Right cardiac atrium (tissue), 5 donors: Measurements from ENCODE around the gene RBP3. TPM values are rescaled to one million over a fixed set of nuclear protein-coding genes. Genes with fewer than 3 reads are reported as not detected.
"Not testable (repeated sequence)": the region's sequence is repeated elsewhere in the genome, so short reads cannot be mapped to it uniquely, and the experiment has no call there.

Source experiments
- ATAC-seq, 2 donors: fragments of 200-7000 bp; cut with Tn5 transposase; one replicate each; pipeline versions ENCODE4 v1.8.0 to v1.9.1; 2020; ENCODE audit warnings: moderate library complexity in 2 of 2, mild to moderate bottlenecking in 1 of 2
- DNase-seq, 3 donors: peaks; one replicate each; pipeline ENCODE4 v3.0.0-alpha.2; 2020
- H3K27ac ChIP-seq: one replicate; pipeline ENCODE4 v1.5.1; 2013; ENCODE audit warnings: mild to moderate bottlenecking, low read length, control low read depth, moderate library complexity
- H3K27me3 ChIP-seq: one replicate; pipeline ENCODE4 v1.6.1; 2013; ENCODE audit not compliant: control insufficient read depth, insufficient read depth
- H3K4me1 ChIP-seq: one replicate; pipeline ENCODE4 v1.6.1; 2013; ENCODE audit warnings: low read length; ENCODE audit not compliant: control insufficient read depth, insufficient read depth
- H3K4me3 ChIP-seq: one replicate; pipeline ENCODE4 v1.5.1; 2013; ENCODE audit warnings: low read length, control low read depth
- H3K9me3 ChIP-seq: one replicate; pipeline ENCODE4 v1.6.1; 2013; ENCODE audit warnings: low read length; ENCODE audit not compliant: control insufficient read depth
- WGBS: extraction: QIAGEN DNeasy Blood & Tissue Kit; methylation state at CpG from one replicate; pipeline ENCODE4 v1.1.7; 2013; 5-methylcytosine and 5-hydroxymethylcytosine counted together
- intact Hi-C, 4 donors: fragments of 100-400 bp; cut with DNase I; formaldehyde crosslinking; loops; one replicate each; pipeline versions ENCODE4 v1.11.0 to v1.14.0; 2022 to 2023
- polyA plus RNA-seq: library from polyadenylated mRNA; stranded (reverse); fragments of 200-250 nt; gene quantifications from one replicate; pipeline ENCODE4 v1.2.3, GENCODE V29; 2013
- total RNA-seq, 4 donors: library from RNA; stranded (reverse); fragmentation: NEBNext Ultra II Directional; extraction: Animal tissue kit (Norgen Biotek cat#: 25700); gene quantifications; one replicate each; pipeline ENCODE4 v1.2.1, GENCODE V29; 2021
- donor health status: healthy with polysubstance abuse.
- donor health status: DM: no; HTN: yes; CAD: no.
- donor health status: DM: no; HTN: no; CAD: no.
- donor health status: DM: no; HTN: yes; CAD: no; lungs with severe emphysema.
- donor health status: DM: yes; HTN: yes; CAD: no.

Gene RBP3
- total and polyA plus RNA-seq, 5 donors = not detected

DNA sequence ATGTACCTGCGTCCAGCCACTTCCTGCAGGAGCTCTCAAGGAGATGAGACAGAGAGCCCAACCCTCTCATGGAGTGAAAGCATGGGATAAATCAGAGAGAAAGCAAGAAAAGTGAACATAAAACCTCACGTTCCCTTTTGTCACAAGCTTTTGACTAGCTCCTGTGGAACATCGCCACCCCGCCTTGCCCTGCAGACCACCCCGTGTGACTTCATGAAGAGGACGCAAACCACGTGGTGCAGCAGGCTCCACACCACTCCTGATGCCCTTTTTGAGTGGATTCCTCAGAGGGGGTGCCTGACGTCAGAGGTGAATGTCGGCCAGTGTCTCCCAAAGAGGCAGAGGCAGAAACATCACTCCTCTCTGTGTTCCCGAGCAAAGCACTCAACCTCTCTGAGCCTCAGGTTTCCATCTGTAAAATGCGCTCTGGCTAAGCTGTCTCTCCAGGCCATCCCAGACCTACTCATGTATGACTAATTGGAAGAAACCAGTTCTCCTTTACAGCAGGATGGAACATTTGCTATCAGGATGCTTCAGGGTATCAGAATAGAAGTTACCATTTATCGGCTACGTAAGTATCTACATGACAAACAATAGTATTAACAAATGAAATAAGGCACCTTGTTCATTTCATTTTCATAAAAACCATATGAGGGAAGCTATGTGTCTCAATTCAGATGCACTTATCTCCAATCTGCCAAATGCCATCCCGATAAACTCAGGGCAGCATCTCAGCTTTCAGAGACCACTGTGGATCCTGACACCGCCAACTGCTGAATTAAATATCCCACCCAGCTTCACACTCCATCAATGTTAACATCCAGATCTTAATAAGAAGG, 30.7 kb downstream of the RBP3 start:
- WGBS = 83% methylated on average over 15 of the region's 15 CpGs
- Histone ChIP-seq H3K4me1 (no peaks in the 10 kb centered on the region), H3K27ac (no peak overlapping the region), H3K27me3 (no peaks in the 10 kb centered on the region), H3K9me3 (no peaks in the 10 kb centered on the region), H3K4me3 (no peak overlapping the region)
- no peak for ATAC-seq
- intact Hi-C loops = no loop called here
- no peak for DNase-seq

DNA sequence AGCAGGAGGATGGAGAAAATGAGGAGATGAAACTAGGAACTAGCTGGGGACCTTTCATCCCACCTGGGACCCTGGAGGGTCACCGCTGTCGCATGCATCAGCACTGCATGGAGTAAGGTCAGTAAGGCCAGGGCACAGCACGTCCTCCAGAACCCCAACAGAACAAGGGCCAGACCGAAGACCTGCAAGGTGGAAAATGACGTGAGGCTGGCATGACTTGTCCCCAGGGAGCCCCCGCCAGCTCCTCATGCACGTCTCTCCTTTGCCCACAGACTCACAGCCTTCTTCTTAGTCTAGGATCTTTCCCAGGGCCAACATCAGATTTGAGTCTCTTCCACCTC, 31.3 kb downstream of the RBP3 start:
- Histone ChIP-seq H3K4me1 (no peaks in the 10 kb centered on the region), H3K4me3 (no peak overlapping the region), H3K27ac (no peak overlapping the region), H3K9me3 (no peaks in the 10 kb centered on the region), H3K27me3 (no peaks in the 10 kb centered on the region)
- 77% methylated on average over 7 of the region's 7 CpGs for WGBS
- ATAC-seq (no peak), DNase-seq (no peak)
- intact Hi-C loops = no loop called here

DNA sequence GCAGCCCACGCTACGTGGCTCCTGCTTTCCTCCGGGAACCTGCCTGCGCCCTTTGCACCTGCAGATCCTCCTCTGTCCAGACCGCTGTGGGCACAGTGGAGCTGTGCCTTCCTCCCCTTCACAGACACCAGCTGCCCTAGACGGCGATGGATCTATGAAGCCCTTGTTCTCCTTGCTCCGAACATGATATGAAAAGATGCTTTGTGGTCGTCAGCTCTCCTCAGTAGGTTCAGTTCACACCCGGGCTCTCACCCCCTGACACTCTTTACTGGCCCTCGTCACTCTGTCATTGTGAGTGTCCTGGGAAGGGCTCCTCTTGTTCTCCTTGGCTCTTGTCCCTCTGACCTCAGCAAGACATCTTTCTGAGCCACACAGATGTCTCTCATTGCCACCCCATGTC, 31.7 kb downstream of the RBP3 start:
- intact Hi-C loops = loop anchor here in 1 of 4 donors (5.0 kb wide), 1 partner anchor 1098 kb away; no protein-coding TSS in a partner anchor
- H3K4me3 ChIP-seq = no peak overlapping the region
- H3K4me1 ChIP-seq = no peaks in the 10 kb centered on the region
- 66% methylated on average over 11 of the region's 11 CpGs for WGBS
- H3K9me3 ChIP-seq = no peaks in the 10 kb centered on the region
- no peak overlapping the region for H3K27ac ChIP-seq
- no peak for DNase-seq
- ATAC-seq = no peak
- no peaks in the 10 kb centered on the region for H3K27me3 ChIP-seq

DNA sequence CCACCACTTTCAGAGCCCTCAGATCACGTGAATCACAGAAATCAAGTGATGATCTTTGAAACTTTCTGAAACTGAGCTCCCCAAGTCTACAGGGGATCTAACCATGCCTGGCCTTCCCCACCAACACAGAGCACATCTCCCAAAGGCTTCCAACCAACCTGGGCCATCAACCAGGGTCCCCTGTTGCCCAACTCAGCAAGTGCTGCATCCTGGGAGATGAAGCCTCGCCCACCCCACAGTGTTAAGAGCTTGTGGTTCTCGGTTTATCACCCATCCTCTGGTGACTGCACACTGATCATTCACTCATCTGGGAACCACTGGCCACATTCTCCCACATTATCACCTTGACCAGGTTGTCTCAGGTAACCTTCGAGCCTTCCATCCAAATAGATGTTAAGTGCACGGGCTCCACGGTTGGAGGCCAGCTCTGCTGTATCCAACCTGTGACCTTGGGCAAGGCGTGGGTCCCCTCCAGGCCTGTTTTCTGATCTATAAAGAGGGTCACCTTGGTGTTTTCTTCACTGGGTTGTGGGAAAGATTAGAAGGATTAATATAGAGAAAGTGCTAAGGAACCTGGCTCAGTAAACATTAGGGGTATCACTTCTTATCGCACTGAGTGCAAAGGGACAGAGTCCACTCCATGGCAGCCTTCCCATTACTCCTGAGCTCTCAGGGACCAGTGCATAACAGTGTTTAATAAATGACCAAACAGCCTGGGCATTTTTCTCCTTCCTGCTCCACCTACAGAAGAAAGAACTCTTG, 32.4 kb downstream of the RBP3 start:
- 84% methylated on average over 8 of the region's 8 CpGs for WGBS
- ATAC-seq = no peak
- Histone ChIP-seq H3K4me1 (no peaks in the 10 kb centered on the region), H3K4me3 (no peak overlapping the region), H3K9me3 (no peaks in the 10 kb centered on the region), H3K27me3 (no peaks in the 10 kb centered on the region), H3K27ac (no peak overlapping the region)
- no peak for DNase-seq
- intact Hi-C loops = loop anchor here in 1 of 4 donors (5.0 kb wide), 1 partner anchor 1098 kb away; no protein-coding TSS in a partner anchor

DNA sequence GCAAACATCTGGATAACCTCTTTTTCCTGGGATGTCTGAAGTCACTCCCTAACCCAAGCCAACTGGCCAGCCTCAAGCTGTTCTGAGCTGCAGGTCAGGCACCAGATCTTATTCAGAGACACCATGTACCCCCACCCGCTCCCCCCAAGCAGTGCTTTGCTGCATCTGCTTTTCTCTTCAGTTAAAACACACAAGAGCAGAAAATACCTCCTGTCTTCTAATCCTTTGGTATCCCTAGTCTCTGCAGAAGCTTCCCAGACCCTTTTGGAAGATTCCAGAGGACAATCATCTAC, 32.9 kb downstream of the RBP3 start:
- Histone ChIP-seq H3K9me3 (no peaks in the 10 kb centered on the region), H3K4me3 (no peak overlapping the region), H3K4me1 (no peaks in the 10 kb centered on the region), H3K27ac (no peak overlapping the region), H3K27me3 (no peaks in the 10 kb centered on the region)
- WGBS = 81% methylated on average over 1 of the region's 1 CpG
- intact Hi-C loops = loop anchor here in 1 of 4 donors (5.0 kb wide), 1 partner anchor 1099 kb away; no protein-coding TSS in a partner anchor
- DNase-seq (no peak), ATAC-seq (no peak)

DNA sequence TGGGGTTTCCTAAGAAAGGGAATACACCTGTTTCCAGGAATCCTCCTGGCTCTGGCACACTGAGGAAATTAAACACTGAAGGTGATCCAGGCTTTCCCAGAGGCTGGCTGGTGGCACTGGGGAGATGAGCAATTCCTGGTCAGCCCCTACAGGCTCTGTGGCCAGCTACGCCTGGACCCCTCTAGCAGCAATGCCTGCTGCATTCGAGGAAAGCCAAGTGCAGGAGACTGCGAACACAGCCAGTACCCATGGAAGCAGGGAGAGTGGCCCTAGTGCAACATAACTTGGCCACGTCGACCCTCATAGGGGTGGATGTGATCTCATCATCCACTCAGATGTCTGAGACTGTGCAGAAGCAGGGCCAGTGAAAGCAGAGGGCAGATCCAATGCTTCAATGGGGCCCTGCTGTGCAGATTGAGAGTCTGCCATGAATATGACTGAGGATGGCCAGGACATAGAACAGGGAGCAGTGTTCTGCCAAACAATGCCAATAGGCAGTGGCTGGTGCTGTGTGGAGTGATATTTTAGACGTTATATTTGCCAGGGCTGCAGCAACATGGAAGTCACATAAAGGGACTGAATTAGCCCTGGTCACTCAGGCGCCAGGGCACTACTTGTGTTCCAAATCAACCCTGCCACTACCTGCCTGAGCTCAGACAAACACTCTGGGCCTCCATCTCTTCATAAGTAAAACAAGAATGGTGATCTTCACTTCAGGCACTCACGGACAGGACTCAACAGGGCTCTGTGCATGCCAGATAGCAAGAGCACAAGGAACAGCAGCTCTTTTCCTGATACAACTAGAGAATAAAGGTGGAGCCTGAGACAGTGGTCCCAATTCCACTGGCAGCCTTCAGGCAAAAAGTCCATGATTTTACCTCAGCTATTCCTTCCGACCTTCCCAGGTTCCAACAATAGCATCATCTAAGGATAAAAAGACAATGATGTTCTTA, 33.5 kb downstream of the RBP3 start:
- H3K27ac ChIP-seq = no peak overlapping the region
- H3K4me3 ChIP-seq = no peak overlapping the region
- WGBS = 74% methylated on average over 9 of the region's 9 CpGs
- no peaks in the 10 kb centered on the region for H3K4me1 ChIP-seq
- intact Hi-C loops = loop anchor here in 1 of 4 donors (5.0 kb wide), 1 partner anchor 1099 kb away; no protein-coding TSS in a partner anchor
- DNase-seq (no peak), ATAC-seq (no peak)
- no peaks in the 10 kb centered on the region for H3K9me3 ChIP-seq
- H3K27me3 ChIP-seq = no peaks in the 10 kb centered on the region

DNA sequence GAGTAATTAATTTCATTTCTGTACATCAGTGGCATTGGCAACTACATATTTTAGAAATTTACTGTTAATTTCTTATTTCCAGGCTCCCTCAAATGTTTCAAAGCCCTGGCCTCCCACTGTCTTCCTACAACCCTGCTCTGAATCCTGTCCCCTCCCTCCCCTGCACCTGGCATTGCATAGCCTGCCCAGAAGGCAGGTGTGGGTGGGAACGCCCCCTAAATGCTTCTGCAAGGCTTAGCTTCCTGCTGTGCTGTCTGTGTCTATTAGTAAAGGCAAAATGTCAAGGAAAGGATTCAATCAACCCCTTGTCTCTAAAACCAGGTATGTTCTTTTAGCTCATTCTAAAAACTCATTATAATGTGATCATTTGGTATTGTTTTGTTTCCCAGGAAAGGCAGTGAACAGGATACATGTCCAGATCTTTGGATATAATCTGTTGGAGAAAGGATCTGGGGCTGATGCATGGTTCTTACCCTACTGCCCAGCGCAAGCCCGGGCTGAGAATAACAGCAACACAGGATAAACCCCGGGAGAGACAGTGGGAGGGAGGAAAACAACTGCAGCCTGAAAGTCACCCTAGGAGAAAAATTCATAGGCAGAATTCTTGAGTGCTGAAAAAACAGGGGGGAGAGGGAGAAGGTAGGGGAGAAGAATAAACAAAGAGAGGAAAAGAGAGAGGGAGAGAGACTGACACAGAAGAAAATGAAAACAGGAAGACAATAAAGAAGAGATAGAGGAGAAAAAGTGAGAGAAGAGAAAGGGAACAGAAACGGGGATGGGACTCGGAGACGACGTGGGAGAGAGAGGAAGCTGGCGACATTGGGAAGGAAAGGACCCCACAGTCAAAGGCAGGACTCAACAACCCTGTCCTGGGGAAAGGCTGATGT, 35.3 kb downstream of the RBP3 start:
- H3K27ac ChIP-seq = no peak overlapping the region
- peak overlapping the region; percentile 69 for H3K4me3 ChIP-seq
- no peaks in the 10 kb centered on the region for H3K27me3 ChIP-seq
- intact Hi-C loops = loop anchor here in 1 of 4 donors (5.0 kb wide), 1 partner anchor 1101 kb away; no protein-coding TSS in a partner anchor
- H3K4me1 ChIP-seq = no peaks in the 10 kb centered on the region
- DNase-seq (no peak), ATAC-seq (no peak)
- H3K9me3 ChIP-seq = no peaks in the 10 kb centered on the region
- 18% methylated on average over 9 of the region's 9 CpGs for WGBS

DNA sequence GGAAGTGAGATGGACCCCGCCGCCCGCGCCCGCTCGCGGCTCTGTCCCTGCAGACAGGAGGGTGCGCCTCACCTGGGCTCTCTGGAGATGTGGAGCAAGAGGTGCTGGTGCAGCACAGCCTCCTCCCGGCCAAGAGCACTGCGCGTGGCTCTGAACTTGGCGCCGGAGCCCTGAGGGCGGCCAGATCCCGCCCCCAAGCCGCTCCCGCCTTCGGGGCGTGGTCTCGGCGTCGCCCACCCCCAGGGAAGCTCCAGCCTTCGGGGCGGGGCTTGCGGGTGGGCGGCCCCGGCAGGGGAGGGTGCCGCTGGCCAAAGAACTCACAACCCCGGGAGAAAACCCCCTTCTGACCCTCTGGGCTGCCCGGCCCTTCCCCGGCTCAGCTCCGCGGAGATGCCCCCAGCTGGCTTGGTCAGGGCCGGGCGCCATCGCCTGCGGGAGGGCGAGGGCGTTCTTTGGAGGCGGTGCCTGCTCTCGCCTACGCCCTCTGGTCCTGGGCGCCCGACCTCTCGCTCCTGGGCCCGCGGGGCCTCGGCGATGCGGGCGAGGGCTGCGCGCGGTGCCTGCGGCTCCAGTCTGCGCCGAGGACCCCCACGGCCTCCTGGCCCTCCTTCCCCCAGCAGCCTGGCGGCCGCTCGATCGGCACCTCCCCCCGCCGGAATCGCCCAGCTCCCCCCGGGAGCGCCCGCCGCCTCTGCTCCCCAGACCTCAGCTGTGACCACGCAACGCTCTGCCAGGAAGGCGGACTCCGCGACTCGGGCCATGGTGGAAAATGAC, 36.2 kb downstream of the RBP3 start, which contains the start of gene ZNF488:
ZNF488 (minus strand) TSS at position 146 of the 774 bp plus-strand sequence. CDS start 15,464 bp downstream, outside the sequence.
- H3K27ac ChIP-seq = peak within 1 kb of the TSS; percentile 34
- DNase-seq (peak; percentile 87 to 94 (median 94)), ATAC-seq (peak; percentile 99)
- intact Hi-C loops = loop anchor here in 1 of 4 donors (5.0 kb wide), 1 partner anchor 1102 kb away; no protein-coding TSS in a partner anchor
- no peaks in the 10 kb centered on the region for H3K4me1 ChIP-seq
- H3K4me3 ChIP-seq = peak within 1 kb of the TSS; percentile 69
- under 1% methylated on average over 75 of the region's 75 CpGs for WGBS
- no peaks in the 10 kb centered on the region for H3K27me3 ChIP-seq
- no peaks in the 10 kb centered on the region for H3K9me3 ChIP-seq

DNA sequence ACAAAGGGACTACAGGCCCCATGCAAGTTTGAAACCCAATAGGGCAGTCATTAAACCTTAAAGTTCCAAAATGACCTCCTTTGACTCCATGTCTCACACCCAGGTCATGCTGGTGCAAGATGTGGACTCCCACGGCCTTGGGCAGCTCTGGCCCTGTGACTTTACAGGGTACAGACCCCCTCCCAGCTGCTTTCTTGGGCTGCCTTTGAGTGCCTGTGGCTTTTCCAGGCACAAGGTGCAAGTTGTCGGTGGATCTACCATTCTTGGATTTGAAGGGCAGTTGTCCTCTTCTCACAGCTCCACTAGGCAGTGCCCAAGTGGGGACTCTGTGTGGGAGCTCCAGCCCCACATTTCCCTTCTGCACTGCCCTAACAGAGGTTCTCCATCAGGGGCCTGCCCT, 37.9 kb downstream of the RBP3 start:
- 90% methylated on average over 2 of the region's 2 CpGs for WGBS
- H3K27ac ChIP-seq, H3K27me3 ChIP-seq, H3K9me3 ChIP-seq, ATAC-seq, H3K4me1 ChIP-seq, DNase-seq, H3K4me3 ChIP-seq, intact Hi-C loops: not testable (repeated sequence)
